WERI-Rb-1 (cell line): ENCODE measurements around the gene MYO18B.

Experiments
- DNase-seq: peaks from one replicate; pipeline ENCODE4 v3.0.0-alpha.2; 2020
- H3K27ac ChIP-seq: fragments of 250-450 bp; sonication (Bioruptor Pico); 2 replicates; pipeline ENCODE4 v1.5.1; 2020; ENCODE audit warnings: mild to moderate bottlenecking, moderate library complexity
- H3K27me3 ChIP-seq: fragments of 250-450 bp; sonication (Bioruptor Pico); 2 replicates; pipeline ENCODE4 v1.5.1; 2021; ENCODE audit warnings: mild to moderate bottlenecking, low read depth, moderate library complexity; ENCODE audit not compliant: insufficient read depth, severe bottlenecking
- H3K36me3 ChIP-seq: fragments of 250-450 bp; sonication (Bioruptor Pico); 2 replicates; pipeline ENCODE4 v1.5.1; 2020; ENCODE audit warnings: mild to moderate bottlenecking, moderate library complexity
- H3K4me3 ChIP-seq: 2 replicates; pipeline ENCODE4 v1.5.1; 2011; ENCODE audit warnings: low read depth, mild to moderate bottlenecking, control low read depth, low read length
- H3K9me3 ChIP-seq: fragments of 250-450 bp; sonication (Bioruptor Pico); 2 replicates; pipeline ENCODE4 v1.5.1; 2021; ENCODE audit warnings: mild to moderate bottlenecking, moderate library complexity; ENCODE audit not compliant: severe bottlenecking
- CTCF ChIP-seq: IDR thresholded peaks from 2 replicates; pipeline ENCODE4 v1.5.1; 2011; ENCODE audit warnings: low read depth, mild to moderate bottlenecking, control low read depth, inconsistent platforms, low read length

The MYO18B gene

GRCh38 chr22:25782831-25783230 is 40.8 kb downstream of the MYO18B start:
- Histone ChIP-seq H3K27ac (no peak overlapping the region), H3K27me3 (no peaks in the 10 kb centered on the region), H3K4me3 (no peak overlapping the region), H3K9me3 (no peaks in the 10 kb centered on the region), H3K36me3 (no peaks in the 10 kb centered on the region)
- no peak for TF ChIP-seq CTCF
- DNase-seq, result no peak

- Histone ChIP-seq H3K36me3 (no peaks in the 10 kb centered on the region), H3K27ac (no peak overlapping the region), H3K4me3 (no peak overlapping the region), H3K27me3 (no peaks in the 10 kb centered on the region), H3K9me3 (no peaks in the 10 kb centered on the region)
- TF ChIP-seq CTCF, result no peak
- DNase-seq, result no peak
Observed at GRCh38 chr22:25783856-25784255, 41.9 kb downstream of the MYO18B start.

GRCh38 chr22:25786165-25786564 is 44.2 kb downstream of the MYO18B start:
- no peaks in the 10 kb centered on the region for H3K36me3 ChIP-seq
- DNase-seq, result no peak
- H3K4me3 ChIP-seq, result no peak overlapping the region
- H3K27ac ChIP-seq, result no peak overlapping the region
- no peaks in the 10 kb centered on the region for H3K27me3 ChIP-seq
- no peaks in the 10 kb centered on the region for H3K9me3 ChIP-seq
- no peak for TF ChIP-seq CTCF

GRCh38 chr22:25791556-25791955 is 49.6 kb downstream of the MYO18B start:
- TF ChIP-seq CTCF, result no peak
- no peak overlapping the region for H3K4me3 ChIP-seq
- no peaks in the 10 kb centered on the region for H3K27me3 ChIP-seq
- H3K9me3 ChIP-seq, result no peaks in the 10 kb centered on the region
- H3K27ac ChIP-seq, result no peak overlapping the region
- DNase-seq, result no peak
- no peaks in the 10 kb centered on the region for H3K36me3 ChIP-seq

GRCh38 chr22:25795478-25795877 is 53.5 kb downstream of the MYO18B start:
- Histone ChIP-seq H3K9me3 (no peaks in the 10 kb centered on the region), H3K36me3 (no peaks in the 10 kb centered on the region), H3K27me3 (no peaks in the 10 kb centered on the region), H3K27ac (no peak overlapping the region), H3K4me3 (no peak overlapping the region)
- no peak for DNase-seq
- no peak for TF ChIP-seq CTCF

- Histone ChIP-seq H3K27me3 (no peaks in the 10 kb centered on the region), H3K9me3 (no peaks in the 10 kb centered on the region), H3K27ac (no peak overlapping the region), H3K4me3 (no peak overlapping the region), H3K36me3 (no peaks in the 10 kb centered on the region)
- no peak for TF ChIP-seq CTCF
- DNase-seq, result no peak
Observed at GRCh38 chr22:25797498-25798290, 55.7 kb downstream of the MYO18B start.
